ENCODE measurements around the gene DEPDC1.

- TF ChIP-seq GATA2 (IDR thresholded peaks at IDR 0.05; ENCODE audit: low read depth, low read length) (no peak), GATA3 (IDR thresholded peaks at IDR 0.05; ENCODE audit: low read depth, low read length) (no peak)
Measured at GRCh38 chr1:68459796-68460195, 37.1 kb downstream of the DEPDC1 start.
